HG03457 (cell line): ENCODE data around the gene STARD7.

Experiments
- ATAC-seq: cut with Tn5 transposase; IDR thresholded peaks from one replicate; pipeline ENCODE4 v1.9.1; 2021; ENCODE audit warnings: moderate number of reproducible peaks; ENCODE audit not compliant: unreplicated experiment

STARD7 gene

GRCh38 chr2:96137321-96138178 is 71.1 kb downstream of the STARD7 start:
- no peak for ATAC-seq

GRCh38 chr2:96136129-96136720 is 72.4 kb downstream of the STARD7 start:
- no peak for ATAC-seq

GRCh38 chr2:96135621-96136020 is 73.0 kb downstream of the STARD7 start:
- ATAC-seq, result no peak

GRCh38 chr2:96135171-96135570 is 73.5 kb downstream of the STARD7 start:
- no peak for ATAC-seq
